K562 (cell line): Measurements from ENCODE around the gene LMOD1. TPM values are rescaled to one million over a fixed set of nuclear protein-coding genes. Genes with fewer than 3 reads are reported as not detected.

ENCODE experiments used
- DNMT1 ChIP-seq: fragments of 450-650 bp; IDR thresholded peaks from 2 replicates; pipeline ENCODE4 v1.6.1; 2016; ENCODE audit warnings: antibody characterized with exemption, mild to moderate bottlenecking
- POLR2H ChIP-seq: IDR thresholded peaks from 2 replicates; pipeline ENCODE4 v1.6.1; 2016; ENCODE audit warnings: missing genetic modification characterization, low read depth, mild to moderate bottlenecking, control low read depth, missing compliant biosample characterization, moderate library complexity
- PPARD ChIP-seq: fragments of 250-450 bp; sonication (Bioruptor Pico); IDR thresholded peaks from 2 replicates; pipeline ENCODE4 v1.8.0; 2022; ENCODE audit warnings: inconsistent platforms, mild to moderate bottlenecking, moderate library complexity
- RFX7 ChIP-seq: fragments of 250-450 bp; sonication (Bioruptor Pico); IDR thresholded peaks from 2 replicates; pipeline ENCODE4 v1.5.1; 2021; ENCODE audit warnings: mild to moderate bottlenecking
- TGIF2 ChIP-seq: sonication (generic); formaldehyde crosslinking; IDR thresholded peaks from 2 replicates; pipeline ENCODE4 v1.8.1; 2022; ENCODE audit warnings: mild to moderate bottlenecking, missing genetic modification reagents, moderate library complexity
- ZBED1 ChIP-seq: IDR thresholded peaks from 2 replicates; pipeline ENCODE4 v1.6.1; 2014
- ZC3H11A ChIP-seq: IDR thresholded peaks from 2 replicates; pipeline ENCODE4 v1.6.1; 2012; ENCODE audit warnings: low read depth, low read length, improper control_type of control experiment
- ZNF232 ChIP-seq: sonication (generic); formaldehyde crosslinking; IDR thresholded peaks from 2 replicates; pipeline ENCODE4 v1.8.0; 2022; ENCODE audit warnings: mild to moderate bottlenecking, missing genetic modification reagents
- ZNF239 ChIP-seq: fragments of 250-450 bp; sonication (Bioruptor Pico); IDR thresholded peaks from 2 replicates; pipeline ENCODE4 v1.4.0; 2020; ENCODE audit warnings: mild to moderate bottlenecking
- ZNF253 ChIP-seq: fragments of 250-450 bp; sonication (Bioruptor Pico); conservative IDR thresholded peaks from 2 replicates; pipeline ENCODE4 v1.6.1; 2021; ENCODE audit warnings: mild to moderate bottlenecking
- polyA plus RNA-seq, 8 experiments: library from polyadenylated mRNA; depleted of rRNA in 4 of 8; stranded (reverse) in 5 of 8; unstranded in 3 of 8; fragments of >200 nt; fragmentation: Nextera tagmentation in 2 of 8; fragmentation: Illumina TruSeq in 1 of 8; extraction: Ambion mirVana in 2 of 8; extraction: Trizol in 1 of 8; gene quantifications; 2 replicates each; pipeline versions ENCODE4 v1.2.1 to v1.2.3, GENCODE V29; 2011 to 2014; ENCODE audit warnings: inconsistent platforms in 1 of 8, missing spikeins in 1 of 8
- total RNA-seq, 7 experiments: library from RNA; depleted of rRNA in 6 of 7; stranded (reverse); fragments of >200 nt in 6 of 7; fragmentation: Illumina TruSeq in 2 of 7; extraction: Trizol in 2 of 7; gene quantifications; 2 replicates each; pipeline versions ENCODE4 v1.2.1 to v1.2.3, GENCODE V29; 2011 to 2021; ENCODE audit warnings: low replicate concordance in 1 of 7
- TF ChIP-seq, protein P1 (sequence below): fragments of 250-450 bp; sonication (Bioruptor Pico); IDR thresholded peaks from 2 replicates; pipeline ENCODE4 v1.8.0; 2022; ENCODE audit warnings: moderate library complexity, mild to moderate bottlenecking, inconsistent platforms
- TF ChIP-seq, protein P2 (sequence below): fragments of 450-650 bp; IDR thresholded peaks from 2 replicates; pipeline ENCODE4 v1.6.1; 2017; ENCODE audit warnings: antibody characterized with exemption
- TF ChIP-seq, protein P3 (sequence below): sonication (generic); formaldehyde crosslinking; IDR thresholded peaks from 2 replicates; pipeline ENCODE4 v1.8.1; 2022; ENCODE audit warnings: missing genetic modification reagents
- TF ChIP-seq, protein P4 (sequence below): sonication (generic); formaldehyde crosslinking; IDR thresholded peaks from 2 replicates; pipeline ENCODE4 v1.8.1; 2023; ENCODE audit warnings: mild to moderate bottlenecking, missing genetic modification reagents
- TF ChIP-seq, protein P5 (sequence below): sonication (generic); formaldehyde crosslinking; IDR thresholded peaks from 2 replicates; pipeline ENCODE4 v1.8.1; 2022; ENCODE audit warnings: missing genetic modification reagents
- TF ChIP-seq, protein P6 (sequence below): sonication (generic); formaldehyde crosslinking; IDR thresholded peaks from 2 replicates; pipeline ENCODE4 v1.8.0; 2023; ENCODE audit warnings: mild to moderate bottlenecking, missing genetic modification reagents

The LMOD1 gene
- total and polyA plus RNA-seq, 9 of the 15 experiments (the other 6 are each of a cell fraction or from before 2014, with no cell fraction given) = 0.03 to 0.54 (median 0.38) TPM; not detected in 1

DNA sequence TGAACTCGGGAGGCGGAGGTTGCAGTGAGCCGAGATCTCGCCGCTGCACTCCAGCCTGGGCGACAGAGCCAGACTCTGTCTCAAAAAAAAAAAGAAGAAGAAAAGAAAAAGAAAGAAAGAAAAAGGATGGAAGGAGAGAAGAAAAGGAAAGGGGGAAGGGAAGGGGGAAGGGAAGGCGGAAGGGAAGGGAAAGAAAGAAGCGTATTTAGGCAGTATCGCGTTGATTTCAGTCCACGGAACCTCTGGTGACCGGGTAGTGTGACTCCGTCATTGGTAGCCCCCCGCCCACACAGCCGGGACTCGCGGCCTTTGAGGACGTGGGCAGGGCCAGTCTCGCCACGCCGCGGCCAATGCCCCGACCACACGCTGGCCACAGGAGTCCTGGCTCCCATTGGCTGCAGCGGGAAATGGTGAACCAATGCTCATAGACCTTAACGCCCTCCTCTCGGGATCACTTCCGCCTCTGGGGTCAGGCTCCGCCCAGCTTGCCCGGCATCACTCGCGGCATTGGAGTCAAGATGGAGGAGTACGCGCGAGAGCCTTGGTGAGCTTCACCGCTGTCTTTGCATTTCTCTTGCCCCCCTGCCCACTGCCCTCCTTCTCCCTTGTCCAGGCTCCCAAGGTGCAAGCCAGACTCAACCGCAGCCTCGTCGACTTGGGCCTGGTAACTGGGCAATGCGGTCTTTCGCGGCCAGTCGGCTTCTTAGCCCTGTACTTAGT lies 8.8 kb upstream of the LMOD1 start, which contains the start of gene TIMM17A (continued):
- TF ChIP-seq, protein P1, sequence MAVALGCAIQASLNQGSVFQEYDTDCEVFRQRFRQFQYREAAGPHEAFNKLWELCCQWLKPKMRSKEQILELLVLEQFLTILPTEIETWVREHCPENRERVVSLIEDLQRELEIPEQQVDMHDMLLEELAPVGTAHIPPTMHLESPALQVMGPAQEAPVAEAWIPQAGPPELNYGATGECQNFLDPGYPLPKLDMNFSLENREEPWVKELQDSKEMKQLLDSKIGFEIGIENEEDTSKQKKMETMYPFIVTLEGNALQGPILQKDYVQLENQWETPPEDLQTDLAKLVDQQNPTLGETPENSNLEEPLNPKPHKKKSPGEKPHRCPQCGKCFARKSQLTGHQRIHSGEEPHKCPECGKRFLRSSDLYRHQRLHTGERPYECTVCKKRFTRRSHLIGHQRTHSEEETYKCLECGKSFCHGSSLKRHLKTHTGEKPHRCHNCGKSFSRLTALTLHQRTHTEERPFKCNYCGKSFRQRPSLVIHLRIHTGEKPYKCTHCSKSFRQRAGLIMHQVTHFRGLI = no peak
- no peak for TF ChIP-seq ZNF239 (CRISPR knock-in tag)
- TF ChIP-seq ZNF232 = peak; percentile 18; the same call in 1 of the 2 replicates
- TF ChIP-seq, protein P2, sequence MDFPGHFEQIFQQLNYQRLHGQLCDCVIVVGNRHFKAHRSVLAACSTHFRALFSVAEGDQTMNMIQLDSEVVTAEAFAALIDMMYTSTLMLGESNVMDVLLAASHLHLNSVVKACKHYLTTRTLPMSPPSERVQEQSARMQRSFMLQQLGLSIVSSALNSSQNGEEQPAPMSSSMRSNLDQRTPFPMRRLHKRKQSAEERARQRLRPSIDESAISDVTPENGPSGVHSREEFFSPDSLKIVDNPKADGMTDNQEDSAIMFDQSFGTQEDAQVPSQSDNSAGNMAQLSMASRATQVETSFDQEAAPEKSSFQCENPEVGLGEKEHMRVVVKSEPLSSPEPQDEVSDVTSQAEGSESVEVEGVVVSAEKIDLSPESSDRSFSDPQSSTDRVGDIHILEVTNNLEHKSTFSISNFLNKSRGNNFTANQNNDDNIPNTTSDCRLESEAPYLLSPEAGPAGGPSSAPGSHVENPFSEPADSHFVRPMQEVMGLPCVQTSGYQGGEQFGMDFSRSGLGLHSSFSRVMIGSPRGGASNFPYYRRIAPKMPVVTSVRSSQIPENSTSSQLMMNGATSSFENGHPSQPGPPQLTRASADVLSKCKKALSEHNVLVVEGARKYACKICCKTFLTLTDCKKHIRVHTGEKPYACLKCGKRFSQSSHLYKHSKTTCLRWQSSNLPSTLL = peak; percentile 95
- TF ChIP-seq RFX7 (CRISPR knock-in tag) = no peak
- no peak for TF ChIP-seq ZC3H11A
- TF ChIP-seq, protein P3, sequence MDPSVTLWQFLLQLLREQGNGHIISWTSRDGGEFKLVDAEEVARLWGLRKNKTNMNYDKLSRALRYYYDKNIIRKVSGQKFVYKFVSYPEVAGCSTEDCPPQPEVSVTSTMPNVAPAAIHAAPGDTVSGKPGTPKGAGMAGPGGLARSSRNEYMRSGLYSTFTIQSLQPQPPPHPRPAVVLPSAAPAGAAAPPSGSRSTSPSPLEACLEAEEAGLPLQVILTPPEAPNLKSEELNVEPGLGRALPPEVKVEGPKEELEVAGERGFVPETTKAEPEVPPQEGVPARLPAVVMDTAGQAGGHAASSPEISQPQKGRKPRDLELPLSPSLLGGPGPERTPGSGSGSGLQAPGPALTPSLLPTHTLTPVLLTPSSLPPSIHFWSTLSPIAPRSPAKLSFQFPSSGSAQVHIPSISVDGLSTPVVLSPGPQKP (CRISPR knock-in tag) = no peak
- TF ChIP-seq ZNF253 (CRISPR knock-in tag) = no peak
- TF ChIP-seq TGIF2 = no peak
- TF ChIP-seq ZBED1 = peak; percentile 58
- TF ChIP-seq, protein P4, sequence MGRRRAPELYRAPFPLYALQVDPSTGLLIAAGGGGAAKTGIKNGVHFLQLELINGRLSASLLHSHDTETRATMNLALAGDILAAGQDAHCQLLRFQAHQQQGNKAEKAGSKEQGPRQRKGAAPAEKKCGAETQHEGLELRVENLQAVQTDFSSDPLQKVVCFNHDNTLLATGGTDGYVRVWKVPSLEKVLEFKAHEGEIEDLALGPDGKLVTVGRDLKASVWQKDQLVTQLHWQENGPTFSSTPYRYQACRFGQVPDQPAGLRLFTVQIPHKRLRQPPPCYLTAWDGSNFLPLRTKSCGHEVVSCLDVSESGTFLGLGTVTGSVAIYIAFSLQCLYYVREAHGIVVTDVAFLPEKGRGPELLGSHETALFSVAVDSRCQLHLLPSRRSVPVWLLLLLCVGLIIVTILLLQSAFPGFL = no peak
- no peak for TF ChIP-seq PPARD (CRISPR knock-in tag)
- TF ChIP-seq POLR2H (tag) = peak; percentile 94
- TF ChIP-seq, protein P5, sequence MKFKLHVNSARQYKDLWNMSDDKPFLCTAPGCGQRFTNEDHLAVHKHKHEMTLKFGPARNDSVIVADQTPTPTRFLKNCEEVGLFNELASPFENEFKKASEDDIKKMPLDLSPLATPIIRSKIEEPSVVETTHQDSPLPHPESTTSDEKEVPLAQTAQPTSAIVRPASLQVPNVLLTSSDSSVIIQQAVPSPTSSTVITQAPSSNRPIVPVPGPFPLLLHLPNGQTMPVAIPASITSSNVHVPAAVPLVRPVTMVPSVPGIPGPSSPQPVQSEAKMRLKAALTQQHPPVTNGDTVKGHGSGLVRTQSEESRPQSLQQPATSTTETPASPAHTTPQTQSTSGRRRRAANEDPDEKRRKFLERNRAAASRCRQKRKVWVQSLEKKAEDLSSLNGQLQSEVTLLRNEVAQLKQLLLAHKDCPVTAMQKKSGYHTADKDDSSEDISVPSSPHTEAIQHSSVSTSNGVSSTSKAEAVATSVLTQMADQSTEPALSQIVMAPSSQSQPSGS (CRISPR knock-in tag) = no peak
- TF ChIP-seq, protein P6, sequence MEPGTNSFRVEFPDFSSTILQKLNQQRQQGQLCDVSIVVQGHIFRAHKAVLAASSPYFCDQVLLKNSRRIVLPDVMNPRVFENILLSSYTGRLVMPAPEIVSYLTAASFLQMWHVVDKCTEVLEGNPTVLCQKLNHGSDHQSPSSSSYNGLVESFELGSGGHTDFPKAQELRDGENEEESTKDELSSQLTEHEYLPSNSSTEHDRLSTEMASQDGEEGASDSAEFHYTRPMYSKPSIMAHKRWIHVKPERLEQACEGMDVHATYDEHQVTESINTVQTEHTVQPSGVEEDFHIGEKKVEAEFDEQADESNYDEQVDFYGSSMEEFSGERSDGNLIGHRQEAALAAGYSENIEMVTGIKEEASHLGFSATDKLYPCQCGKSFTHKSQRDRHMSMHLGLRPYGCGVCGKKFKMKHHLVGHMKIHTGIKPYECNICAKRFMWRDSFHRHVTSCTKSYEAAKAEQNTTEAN (CRISPR knock-in tag) = peak; percentile 62; the same call in 1 of the 2 replicates
- TF ChIP-seq DNMT1 = no peak; the same call in 1 of the 2 replicates
